ENCODE results near the gene TMEM119. TPM values are rescaled to one million over a fixed set of nuclear protein-coding genes. Genes with fewer than 3 reads are reported as not detected.

Gene TMEM119
- polyA plus RNA-seq, 1 of the 3 experiments (the other 2 are of a cell fraction): 25.7 TPM

DNA sequence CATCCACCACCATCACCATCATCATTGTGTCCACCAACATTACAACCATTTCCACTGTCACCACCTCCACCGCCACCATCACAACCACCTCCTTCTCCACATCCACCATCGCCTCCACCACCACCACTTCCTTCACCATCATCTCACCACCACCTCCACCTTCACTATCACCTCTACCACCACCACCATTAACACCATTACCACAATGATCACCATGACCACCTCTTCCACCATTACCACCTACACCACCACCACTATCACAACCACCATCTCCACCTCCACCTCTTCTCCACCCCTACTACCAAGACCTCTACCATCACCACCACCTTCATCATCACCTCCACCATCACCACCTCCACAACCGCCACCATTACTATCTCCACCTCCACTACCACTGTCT, 19.1 kb downstream of the TMEM119 start:
- no peak overlapping the region for H2AFZ ChIP-seq (ENCODE audit: low read depth)
- H3K9ac ChIP-seq: no peak overlapping the region
- H3K27me3 ChIP-seq (ENCODE audit: insufficient read depth): no peaks in the 10 kb centered on the region
- POLR2A ChIA-PET: no interaction called here
- TF ChIP-seq, protein P1, sequence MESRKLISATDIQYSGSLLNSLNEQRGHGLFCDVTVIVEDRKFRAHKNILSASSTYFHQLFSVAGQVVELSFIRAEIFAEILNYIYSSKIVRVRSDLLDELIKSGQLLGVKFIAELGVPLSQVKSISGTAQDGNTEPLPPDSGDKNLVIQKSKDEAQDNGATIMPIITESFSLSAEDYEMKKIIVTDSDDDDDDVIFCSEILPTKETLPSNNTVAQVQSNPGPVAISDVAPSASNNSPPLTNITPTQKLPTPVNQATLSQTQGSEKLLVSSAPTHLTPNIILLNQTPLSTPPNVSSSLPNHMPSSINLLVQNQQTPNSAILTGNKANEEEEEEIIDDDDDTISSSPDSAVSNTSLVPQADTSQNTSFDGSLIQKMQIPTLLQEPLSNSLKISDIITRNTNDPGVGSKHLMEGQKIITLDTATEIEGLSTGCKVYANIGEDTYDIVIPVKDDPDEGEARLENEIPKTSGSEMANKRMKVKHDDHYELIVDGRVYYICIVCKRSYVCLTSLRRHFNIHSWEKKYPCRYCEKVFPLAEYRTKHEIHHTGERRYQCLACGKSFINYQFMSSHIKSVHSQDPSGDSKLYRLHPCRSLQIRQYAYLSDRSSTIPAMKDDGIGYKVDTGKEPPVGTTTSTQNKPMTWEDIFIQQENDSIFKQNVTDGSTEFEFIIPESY (IDR thresholded peaks at IDR 0.05; ENCODE audit: borderline replicate concordance, low read depth): no peak
- TF ChIP-seq GATA2 (CRISPR knock-in tag; IDR thresholded peaks at IDR 0.05) (no peak), ELF1 (IDR thresholded peaks at IDR 0.05) (no peak), POLR2AphosphoS5 (IDR thresholded peaks at IDR 0.05; ENCODE audit: low read depth, low read length) (no peak), MXI1 (IDR thresholded peaks at IDR 0.05; ENCODE audit: low read depth, low read length) (no peak), MEF2A (IDR thresholded peaks at IDR 0.05; ENCODE audit: borderline replicate concordance, low read depth) (no peak), RXRA (IDR thresholded peaks at IDR 0.05; ENCODE audit: borderline replicate concordance, low read depth) (no peak), EP300 (IDR thresholded peaks at IDR 0.05; ENCODE audit: borderline replicate concordance in 1 of 2, low read depth in 1 of 2, low read length in 1 of 2) (no peak), CHD2 (IDR thresholded peaks at IDR 0.05; ENCODE audit: low read length, partially characterized antibody) (no peak), FOXM1 (IDR thresholded peaks at IDR 0.05; ENCODE audit: low read depth) (no peak)
- TF ChIP-seq, protein P2, sequence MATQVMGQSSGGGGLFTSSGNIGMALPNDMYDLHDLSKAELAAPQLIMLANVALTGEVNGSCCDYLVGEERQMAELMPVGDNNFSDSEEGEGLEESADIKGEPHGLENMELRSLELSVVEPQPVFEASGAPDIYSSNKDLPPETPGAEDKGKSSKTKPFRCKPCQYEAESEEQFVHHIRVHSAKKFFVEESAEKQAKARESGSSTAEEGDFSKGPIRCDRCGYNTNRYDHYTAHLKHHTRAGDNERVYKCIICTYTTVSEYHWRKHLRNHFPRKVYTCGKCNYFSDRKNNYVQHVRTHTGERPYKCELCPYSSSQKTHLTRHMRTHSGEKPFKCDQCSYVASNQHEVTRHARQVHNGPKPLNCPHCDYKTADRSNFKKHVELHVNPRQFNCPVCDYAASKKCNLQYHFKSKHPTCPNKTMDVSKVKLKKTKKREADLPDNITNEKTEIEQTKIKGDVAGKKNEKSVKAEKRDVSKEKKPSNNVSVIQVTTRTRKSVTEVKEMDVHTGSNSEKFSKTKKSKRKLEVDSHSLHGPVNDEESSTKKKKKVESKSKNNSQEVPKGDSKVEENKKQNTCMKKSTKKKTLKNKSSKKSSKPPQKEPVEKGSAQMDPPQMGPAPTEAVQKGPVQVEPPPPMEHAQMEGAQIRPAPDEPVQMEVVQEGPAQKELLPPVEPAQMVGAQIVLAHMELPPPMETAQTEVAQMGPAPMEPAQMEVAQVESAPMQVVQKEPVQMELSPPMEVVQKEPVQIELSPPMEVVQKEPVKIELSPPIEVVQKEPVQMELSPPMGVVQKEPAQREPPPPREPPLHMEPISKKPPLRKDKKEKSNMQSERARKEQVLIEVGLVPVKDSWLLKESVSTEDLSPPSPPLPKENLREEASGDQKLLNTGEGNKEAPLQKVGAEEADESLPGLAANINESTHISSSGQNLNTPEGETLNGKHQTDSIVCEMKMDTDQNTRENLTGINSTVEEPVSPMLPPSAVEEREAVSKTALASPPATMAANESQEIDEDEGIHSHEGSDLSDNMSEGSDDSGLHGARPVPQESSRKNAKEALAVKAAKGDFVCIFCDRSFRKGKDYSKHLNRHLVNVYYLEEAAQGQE (IDR thresholded peaks at IDR 0.05; ENCODE audit: low read depth, low read length): no peak
- TF ChIP-seq, protein P3, sequence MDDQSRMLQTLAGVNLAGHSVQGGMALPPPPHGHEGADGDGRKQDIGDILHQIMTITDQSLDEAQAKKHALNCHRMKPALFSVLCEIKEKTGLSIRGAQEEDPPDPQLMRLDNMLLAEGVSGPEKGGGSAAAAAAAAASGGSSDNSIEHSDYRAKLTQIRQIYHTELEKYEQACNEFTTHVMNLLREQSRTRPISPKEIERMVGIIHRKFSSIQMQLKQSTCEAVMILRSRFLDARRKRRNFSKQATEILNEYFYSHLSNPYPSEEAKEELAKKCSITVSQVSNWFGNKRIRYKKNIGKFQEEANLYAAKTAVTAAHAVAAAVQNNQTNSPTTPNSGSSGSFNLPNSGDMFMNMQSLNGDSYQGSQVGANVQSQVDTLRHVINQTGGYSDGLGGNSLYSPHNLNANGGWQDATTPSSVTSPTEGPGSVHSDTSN (IDR thresholded peaks at IDR 0.05): no peak
- TF ChIP-seq, protein P4, sequence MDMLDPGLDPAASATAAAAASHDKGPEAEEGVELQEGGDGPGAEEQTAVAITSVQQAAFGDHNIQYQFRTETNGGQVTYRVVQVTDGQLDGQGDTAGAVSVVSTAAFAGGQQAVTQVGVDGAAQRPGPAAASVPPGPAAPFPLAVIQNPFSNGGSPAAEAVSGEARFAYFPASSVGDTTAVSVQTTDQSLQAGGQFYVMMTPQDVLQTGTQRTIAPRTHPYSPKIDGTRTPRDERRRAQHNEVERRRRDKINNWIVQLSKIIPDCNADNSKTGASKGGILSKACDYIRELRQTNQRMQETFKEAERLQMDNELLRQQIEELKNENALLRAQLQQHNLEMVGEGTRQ (IDR thresholded peaks at IDR 0.05; ENCODE audit: borderline replicate concordance, low read depth, low read length): no peak
- TF ChIP-seq, protein P5, sequence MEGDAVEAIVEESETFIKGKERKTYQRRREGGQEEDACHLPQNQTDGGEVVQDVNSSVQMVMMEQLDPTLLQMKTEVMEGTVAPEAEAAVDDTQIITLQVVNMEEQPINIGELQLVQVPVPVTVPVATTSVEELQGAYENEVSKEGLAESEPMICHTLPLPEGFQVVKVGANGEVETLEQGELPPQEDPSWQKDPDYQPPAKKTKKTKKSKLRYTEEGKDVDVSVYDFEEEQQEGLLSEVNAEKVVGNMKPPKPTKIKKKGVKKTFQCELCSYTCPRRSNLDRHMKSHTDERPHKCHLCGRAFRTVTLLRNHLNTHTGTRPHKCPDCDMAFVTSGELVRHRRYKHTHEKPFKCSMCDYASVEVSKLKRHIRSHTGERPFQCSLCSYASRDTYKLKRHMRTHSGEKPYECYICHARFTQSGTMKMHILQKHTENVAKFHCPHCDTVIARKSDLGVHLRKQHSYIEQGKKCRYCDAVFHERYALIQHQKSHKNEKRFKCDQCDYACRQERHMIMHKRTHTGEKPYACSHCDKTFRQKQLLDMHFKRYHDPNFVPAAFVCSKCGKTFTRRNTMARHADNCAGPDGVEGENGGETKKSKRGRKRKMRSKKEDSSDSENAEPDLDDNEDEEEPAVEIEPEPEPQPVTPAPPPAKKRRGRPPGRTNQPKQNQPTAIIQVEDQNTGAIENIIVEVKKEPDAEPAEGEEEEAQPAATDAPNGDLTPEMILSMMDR (IDR thresholded peaks at IDR 0.05): no peak
- TF ChIP-seq, protein P6, sequence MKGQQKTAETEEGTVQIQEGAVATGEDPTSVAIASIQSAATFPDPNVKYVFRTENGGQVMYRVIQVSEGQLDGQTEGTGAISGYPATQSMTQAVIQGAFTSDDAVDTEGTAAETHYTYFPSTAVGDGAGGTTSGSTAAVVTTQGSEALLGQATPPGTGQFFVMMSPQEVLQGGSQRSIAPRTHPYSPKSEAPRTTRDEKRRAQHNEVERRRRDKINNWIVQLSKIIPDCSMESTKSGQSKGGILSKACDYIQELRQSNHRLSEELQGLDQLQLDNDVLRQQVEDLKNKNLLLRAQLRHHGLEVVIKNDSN (IDR thresholded peaks at IDR 0.05; ENCODE audit: borderline replicate concordance, low read depth): no peak
- H3K9me2 ChIP-seq: no peaks in the 10 kb centered on the region
- H3K4me1 ChIP-seq (ENCODE audit: control insufficient read depth in 1 of 2, insufficient read depth in 2 of 2, low read depth in 1 of 2, low read length in 1 of 2): no peaks in the 10 kb centered on the region; a peak in 1 of 4 replicates
- H3K4me2 ChIP-seq: no peak overlapping the region
- H3K36me3 ChIP-seq (replicated peaks in 1 of 2; ENCODE audit: control insufficient read depth in 1 of 2, insufficient read depth in 2 of 2, low read length in 1 of 2): no peaks in the 10 kb centered on the region
- no peak for DNase-seq
- H3K4me3 ChIP-seq (ENCODE audit: low read depth in 2 of 2, low read length in 1 of 2): no peak overlapping the region
- no peaks in the 10 kb centered on the region for H3F3A ChIP-seq (replicated peaks; ENCODE audit: insufficient read depth)
- no peaks in the 10 kb centered on the region for H3K79me2 ChIP-seq (ENCODE audit: insufficient read depth)
- WGBS (ENCODE audit: low lambda C conversion rate): 91% methylated on average over 3 of the region's 3 CpGs
- no peak overlapping the region for H3K27ac ChIP-seq (ENCODE audit: low read depth in 2 of 2, low read length in 1 of 2)
- CTCF ChIA-PET: interaction anchor here (0.7 kb wide), 1 partner anchor 39 kb away, joined by 3 read pairs; no protein-coding TSS in a partner anchor
- H4K20me1 ChIP-seq (ENCODE audit: insufficient read depth): no peaks in the 10 kb centered on the region
- no peaks in the 10 kb centered on the region for H3K9me3 ChIP-seq
